Activated CD4-positive, CD25-positive, alpha-beta regulatory T cell (primary cell): ENCODE results near the gene YTHDF2.
"Not testable (repeated sequence)": the region's sequence is repeated elsewhere in the genome, so short reads cannot be mapped to it uniquely, and the experiment has no call there.

Experiments
- DNase-seq, 4 experiments: peaks; one replicate each; lab custom pipeline; 2025; lab: John Stamatoyannopoulos, UW

Gene YTHDF2

GRCh38 chr1:28736450-28737306, at the start of gene YTHDF2:
YTHDF2 (plus strand) TSS chr1:28736940; CDS start chr1:28737121, 181 bp downstream.
- peak; percentile 96 to 98 (median 98) for DNase-seq

GRCh38 chr1:28691627-28692026, 45.1 kb upstream of the YTHDF2 start:
- not testable (repeated sequence) for DNase-seq

- DNase-seq: no peak
Measured at GRCh38 chr1:28703629-28704028, 33.1 kb upstream of the YTHDF2 start.

- DNase-seq: no peak
Measured at GRCh38 chr1:28716336-28716735, 20.4 kb upstream of the YTHDF2 start.

- no peak for DNase-seq
Measured at GRCh38 chr1:28718166-28718565, 18.6 kb upstream of the YTHDF2 start.

GRCh38 chr1:28718586-28719331, 18.0 kb upstream of the YTHDF2 start:
- DNase-seq: no peak

GRCh38 chr1:28719332-28719619, 17.5 kb upstream of the YTHDF2 start:
- DNase-seq: no peak

GRCh38 chr1:28720376-28720775, 16.4 kb upstream of the YTHDF2 start:
- DNase-seq: no peak

GRCh38 chr1:28721927-28722326, 14.8 kb upstream of the YTHDF2 start:
- not testable (repeated sequence) for DNase-seq

- not testable (repeated sequence) for DNase-seq
Measured at GRCh38 chr1:28725365-28725764, 11.4 kb upstream of the YTHDF2 start.

- DNase-seq: no peak
Measured at GRCh38 chr1:28735961-28736449, 735 bp upstream of the YTHDF2 start.

GRCh38 chr1:28737307-28738132, 780 bp downstream of the YTHDF2 start:
- peak in 2 of 4 experiments; percentile 15 to 23 for DNase-seq

GRCh38 chr1:28740118-28740517, 3.4 kb downstream of the YTHDF2 start:
- no peak for DNase-seq

GRCh38 chr1:28744184-28744583, 7.4 kb downstream of the YTHDF2 start:
- DNase-seq: no peak

- no peak for DNase-seq
Measured at GRCh38 chr1:28745653-28746173, 9.0 kb downstream of the YTHDF2 start.

GRCh38 chr1:28750330-28750729, 13.6 kb downstream of the YTHDF2 start:
- DNase-seq: no peak

- DNase-seq: not testable (repeated sequence)
Measured at GRCh38 chr1:28750771-28751294, 14.1 kb downstream of the YTHDF2 start.

GRCh38 chr1:28751315-28752060, 14.7 kb downstream of the YTHDF2 start:
- no peak for DNase-seq

- DNase-seq: no peak
Measured at GRCh38 chr1:28755701-28756100, 19.0 kb downstream of the YTHDF2 start.

GRCh38 chr1:28756846-28757245, 20.1 kb downstream of the YTHDF2 start:
- DNase-seq: no peak

- no peak for DNase-seq
Measured at GRCh38 chr1:28758420-28758819, 21.7 kb downstream of the YTHDF2 start.
